Neural progenitor cell (in vitro differentiated cells): ENCODE data around the gene BRD1. TPM values are rescaled to one million over a fixed set of nuclear protein-coding genes. Genes with fewer than 3 reads are reported as not detected.
"Not testable (repeated sequence)": the region's sequence is repeated elsewhere in the genome, so short reads cannot be mapped to it uniquely, and the experiment has no call there.

Source experiments
- DNase-seq: peaks from one replicate; pipeline ENCODE4 v3.0.0-alpha.2; 2016; ENCODE audit warnings: low spot score
- H2AFZ ChIP-seq: fragments of 200-600 bp; sonication (generic); replicated peaks from 2 replicates; pipeline ENCODE4 v1.6.1; 2016; ENCODE audit warnings: antibody characterized with exemption
- H3F3A ChIP-seq: fragments of 200-600 bp; sonication (generic); 2 replicates; pipeline ENCODE4 v1.6.1; 2016; ENCODE audit warnings: antibody characterized with exemption, low read depth
- H3K27ac ChIP-seq: fragments of 200-600 bp; sonication (generic); 2 replicates; pipeline ENCODE4 v1.5.1; 2016; ENCODE audit warnings: mild to moderate bottlenecking
- H3K27me3 ChIP-seq: fragments of 200-600 bp; sonication (generic); 2 replicates; pipeline ENCODE4 v1.6.1; 2016; ENCODE audit warnings: mild to moderate bottlenecking, moderate library complexity
- H3K36me3 ChIP-seq: fragments of 200-600 bp; sonication (generic); 2 replicates; pipeline ENCODE4 v1.5.1; 2016
- H3K4me1 ChIP-seq: fragments of 200-600 bp; sonication (generic); 2 replicates; pipeline ENCODE4 v1.6.1; 2016; ENCODE audit warnings: mixed run types
- H3K4me2 ChIP-seq: fragments of 200-600 bp; sonication (generic); 2 replicates; pipeline ENCODE4 v1.6.1; 2016
- H3K4me3 ChIP-seq: fragments of 200-600 bp; sonication (generic); 2 replicates; pipeline ENCODE4 v1.5.1; 2016
- H3K79me2 ChIP-seq: fragments of 200-600 bp; sonication (generic); 2 replicates; pipeline ENCODE4 v1.6.1; 2016; ENCODE audit warnings: low read depth
- H3K9ac ChIP-seq: fragments of 200-600 bp; sonication (generic); 2 replicates; pipeline ENCODE4 v1.6.1; 2016
- H3K9me3 ChIP-seq: fragments of 200-600 bp; sonication (generic); 2 replicates; pipeline ENCODE4 v1.5.1; 2016; ENCODE audit warnings: low read depth
- H4K20me1 ChIP-seq: fragments of 200-600 bp; sonication (generic); 2 replicates; pipeline ENCODE4 v1.6.1; 2016; ENCODE audit warnings: low read depth
- H3K27ac Mint-ChIP-seq: 3 replicates; pipeline ENCODE4 v1.8.0; 2021; ENCODE audit warnings: mixed read lengths
- H3K27me3 Mint-ChIP-seq: 2 replicates; pipeline ENCODE4 v1.8.0; 2022; ENCODE audit warnings: low read depth, mild to moderate bottlenecking, inconsistent platforms, moderate library complexity, mixed read lengths; ENCODE audit not compliant: insufficient read depth
- H3K36me3 Mint-ChIP-seq: 3 replicates; pipeline ENCODE4 v1.8.0; 2021; ENCODE audit warnings: mixed read lengths
- H3K4me1 Mint-ChIP-seq: 3 replicates; pipeline ENCODE4 v1.8.0; 2021; ENCODE audit warnings: mixed read lengths
- H3K4me3 Mint-ChIP-seq: 3 replicates; pipeline ENCODE4 v1.8.0; 2021; ENCODE audit warnings: mild to moderate bottlenecking, moderate library complexity, mixed read lengths
- H3K9me3 Mint-ChIP-seq: 3 replicates; pipeline ENCODE4 v1.8.0; 2020; ENCODE audit warnings: mixed read lengths
- EZH2 ChIP-seq: fragments of 200-600 bp; sonication (generic); IDR thresholded peaks from 2 replicates; pipeline ENCODE4 v1.6.1; 2017; ENCODE audit warnings: antibody characterized with exemption, mild to moderate bottlenecking, moderate library complexity
- EZH2phosphoT487 ChIP-seq: fragments of 200-600 bp; sonication (generic); IDR thresholded peaks from 2 replicates; pipeline ENCODE4 v1.6.1; 2017; ENCODE audit warnings: antibody characterized with exemption
- total RNA-seq: library from RNA; depleted of rRNA; stranded (reverse); fragments of >200 nt; gene quantifications from 2 replicates; pipeline ENCODE4 v1.2.3, GENCODE V29; 2015; ENCODE audit warnings: low replicate concordance
- TF ChIP-seq, protein P1 (sequence below): fragments of 200-600 bp; sonication (generic); IDR thresholded peaks from 2 replicates; pipeline ENCODE4 v1.5.1; 2017; ENCODE audit warnings: antibody characterized with exemption, mild to moderate bottlenecking

The BRD1 gene
- total RNA-seq, 1 donor from 2014 or later: 31.2 TPM

DNA sequence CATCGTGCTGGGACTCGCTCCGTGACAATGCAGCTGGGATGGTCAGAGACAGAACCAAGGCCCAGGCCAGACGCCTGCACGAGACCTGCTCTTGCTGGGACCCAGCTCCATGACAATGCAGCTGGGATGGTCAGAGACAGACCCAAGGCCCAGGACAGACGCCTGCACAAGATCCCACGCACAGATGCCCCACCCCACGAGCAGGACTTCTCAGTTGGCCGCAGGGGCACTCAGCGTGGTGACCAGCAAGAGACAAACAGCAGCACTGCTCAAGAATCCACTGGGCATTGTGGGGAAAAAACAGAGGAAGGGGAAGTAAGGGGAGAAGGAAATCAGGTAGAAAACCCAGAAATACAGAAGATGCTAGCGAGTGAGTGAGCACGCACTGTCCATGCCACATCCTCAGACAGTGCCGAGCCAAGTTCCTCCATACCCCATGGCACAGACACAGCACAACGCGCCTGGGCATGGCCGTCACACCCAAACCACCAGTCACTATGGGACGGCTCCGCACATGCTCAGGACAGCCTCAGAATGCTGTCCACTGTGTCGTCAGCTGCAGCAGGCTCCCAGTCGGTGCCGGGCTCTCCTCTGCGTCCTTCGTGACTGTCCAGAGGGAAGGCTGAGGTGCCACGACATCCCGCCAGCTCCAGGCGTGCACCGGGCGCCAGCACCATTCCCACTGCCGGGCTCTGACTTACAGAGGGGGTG is 44.5 kb downstream of the BRD1 start:
- Histone ChIP-seq H3K9ac (no peak overlapping the region), H2AFZ (no peak overlapping the region), H4K20me1 (peaks cover 89% of the 10 kb centered on the region), H3K4me2 (no peak overlapping the region), H3K4me1 (no peaks in the 10 kb centered on the region), H3F3A (no peaks in the 10 kb centered on the region), H3K27ac (no peak overlapping the region), H3K4me3 (no peak overlapping the region), H3K27me3 (no peaks in the 10 kb centered on the region), H3K79me2 (peaks cover 91% of the 10 kb centered on the region), H3K9me3 (no peaks in the 10 kb centered on the region), H3K36me3 (no peaks in the 10 kb centered on the region)
- DNase-seq: no peak
- no peaks in the 10 kb centered on the region for H3K9me3 Mint-ChIP-seq
- H3K27me3 Mint-ChIP-seq: peaks cover 4% of the 10 kb centered on the region
- TF ChIP-seq EZH2 (no peak), EZH2phosphoT487 (no peak)
- TF ChIP-seq, protein P1, sequence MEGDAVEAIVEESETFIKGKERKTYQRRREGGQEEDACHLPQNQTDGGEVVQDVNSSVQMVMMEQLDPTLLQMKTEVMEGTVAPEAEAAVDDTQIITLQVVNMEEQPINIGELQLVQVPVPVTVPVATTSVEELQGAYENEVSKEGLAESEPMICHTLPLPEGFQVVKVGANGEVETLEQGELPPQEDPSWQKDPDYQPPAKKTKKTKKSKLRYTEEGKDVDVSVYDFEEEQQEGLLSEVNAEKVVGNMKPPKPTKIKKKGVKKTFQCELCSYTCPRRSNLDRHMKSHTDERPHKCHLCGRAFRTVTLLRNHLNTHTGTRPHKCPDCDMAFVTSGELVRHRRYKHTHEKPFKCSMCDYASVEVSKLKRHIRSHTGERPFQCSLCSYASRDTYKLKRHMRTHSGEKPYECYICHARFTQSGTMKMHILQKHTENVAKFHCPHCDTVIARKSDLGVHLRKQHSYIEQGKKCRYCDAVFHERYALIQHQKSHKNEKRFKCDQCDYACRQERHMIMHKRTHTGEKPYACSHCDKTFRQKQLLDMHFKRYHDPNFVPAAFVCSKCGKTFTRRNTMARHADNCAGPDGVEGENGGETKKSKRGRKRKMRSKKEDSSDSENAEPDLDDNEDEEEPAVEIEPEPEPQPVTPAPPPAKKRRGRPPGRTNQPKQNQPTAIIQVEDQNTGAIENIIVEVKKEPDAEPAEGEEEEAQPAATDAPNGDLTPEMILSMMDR: no peak
- H3K36me3 Mint-ChIP-seq: peaks cover 22% of the 10 kb centered on the region
- peaks cover 13% of the 10 kb centered on the region for H3K4me1 Mint-ChIP-seq
- no peak overlapping the region for H3K4me3 Mint-ChIP-seq
- peak overlapping the region; percentile 6 for H3K27ac Mint-ChIP-seq

DNA sequence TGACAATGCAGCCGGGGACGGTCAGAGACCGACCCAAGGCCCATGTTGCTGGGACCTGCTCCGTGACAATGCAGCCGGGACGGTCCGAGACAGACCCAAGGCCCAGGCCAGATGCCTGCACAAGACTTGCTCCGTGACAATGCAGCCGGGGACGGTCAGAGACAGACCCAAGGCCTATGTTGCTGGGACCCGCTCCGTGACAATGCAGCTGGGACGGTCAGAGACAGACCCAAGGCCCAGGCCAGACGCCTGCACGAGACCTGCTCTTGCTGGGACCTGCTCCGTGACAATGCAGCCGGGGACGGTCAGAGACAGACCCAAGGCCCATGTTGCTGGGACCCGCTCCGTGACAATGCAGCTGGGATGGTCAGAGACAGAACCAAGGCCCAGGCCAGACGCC is 45.8 kb downstream of the BRD1 start:
- not testable (repeated sequence) for DNase-seq, H3K9me3 ChIP-seq, H3K9ac ChIP-seq, H3K4me1 ChIP-seq, H2AFZ ChIP-seq, H3K27me3 Mint-ChIP-seq, H3K27me3 ChIP-seq, H3K27ac Mint-ChIP-seq, H3K4me3 ChIP-seq, H3K4me2 ChIP-seq, H3K36me3 ChIP-seq, H3K9me3 Mint-ChIP-seq, H3F3A ChIP-seq, H3K4me3 Mint-ChIP-seq, H3K27ac ChIP-seq
- H4K20me1 ChIP-seq: peaks cover 89% of the 10 kb centered on the region
- H3K4me1 Mint-ChIP-seq: peaks cover 13% of the 10 kb centered on the region
- H3K79me2 ChIP-seq: peaks cover 79% of the 10 kb centered on the region
- H3K36me3 Mint-ChIP-seq: peaks cover 17% of the 10 kb centered on the region

DNA sequence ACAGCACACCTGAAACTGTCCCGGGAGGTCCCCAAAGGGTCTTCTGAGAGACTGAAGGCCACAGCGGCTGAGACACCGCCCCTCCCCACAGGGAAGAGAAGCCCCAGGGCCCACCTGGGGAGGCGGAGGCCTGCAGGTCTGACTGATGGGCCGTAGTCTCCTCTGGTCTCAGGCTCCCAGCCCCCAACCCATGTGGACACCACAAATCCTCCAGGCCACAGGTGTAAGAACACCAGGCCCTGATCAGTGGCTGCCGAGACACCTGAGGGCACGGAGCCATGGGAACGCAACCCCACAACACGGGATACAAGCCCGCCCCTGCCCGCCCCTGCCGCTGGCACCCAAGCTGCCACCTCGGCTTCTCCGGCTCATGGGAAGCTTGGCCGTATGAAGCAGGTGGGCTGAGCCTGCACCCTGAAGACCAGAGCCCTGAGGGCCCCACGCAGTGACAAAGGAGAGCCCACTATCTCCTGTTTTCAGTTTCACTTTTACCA is 46.3 kb downstream of the BRD1 start:
- Histone ChIP-seq H3K9ac (no peak overlapping the region), H3K36me3 (no peaks in the 10 kb centered on the region), H3K4me3 (no peak overlapping the region), H3K4me1 (no peaks in the 10 kb centered on the region), H3K4me2 (no peak overlapping the region), H2AFZ (no peak overlapping the region), H3K79me2 (peaks cover 74% of the 10 kb centered on the region), H3K9me3 (no peaks in the 10 kb centered on the region), H3K27ac (no peak overlapping the region), H3K27me3 (no peaks in the 10 kb centered on the region), H4K20me1 (peaks cover 89% of the 10 kb centered on the region), H3F3A (no peaks in the 10 kb centered on the region)
- Mint-ChIP-seq H3K27me3 (peaks cover 4% of the 10 kb centered on the region), H3K4me3 (no peak overlapping the region), H3K9me3 (no peaks in the 10 kb centered on the region), H3K36me3 (peaks cover 16% of the 10 kb centered on the region), H3K27ac (no peak overlapping the region), H3K4me1 (peaks cover 13% of the 10 kb centered on the region)
- TF ChIP-seq EZH2: no peak
- TF ChIP-seq EZH2phosphoT487: no peak
- TF ChIP-seq, protein P1: no peak
- no peak for DNase-seq

DNA sequence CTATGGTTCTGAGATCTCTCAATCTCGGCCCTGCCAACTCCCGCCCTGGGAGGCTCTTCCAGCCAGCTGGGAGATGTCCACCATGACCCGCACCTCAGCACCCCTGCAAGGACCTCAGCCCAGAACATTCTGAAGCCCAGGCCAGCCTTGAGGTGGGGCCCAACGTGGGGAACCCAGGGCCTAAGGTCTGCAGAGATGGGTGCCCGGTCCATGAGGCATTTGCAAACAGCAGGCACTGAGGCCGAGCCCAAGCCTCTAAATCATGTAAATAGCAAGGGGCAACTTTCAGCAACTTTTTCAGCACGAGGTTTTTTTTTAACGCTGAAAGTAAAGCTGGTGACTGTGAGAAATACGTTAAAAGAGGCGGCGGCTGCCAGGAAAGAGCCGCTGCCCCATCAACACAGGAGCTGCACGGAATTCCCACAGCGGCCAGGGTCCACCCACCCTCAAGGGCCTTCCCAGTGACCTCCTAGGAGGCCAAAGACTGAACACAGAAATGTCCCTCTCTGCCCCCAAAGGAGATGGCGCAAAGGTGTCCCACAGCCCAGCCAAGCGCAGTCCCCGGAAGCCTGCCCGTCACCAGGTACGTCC is 46.9 kb downstream of the BRD1 start:
- Mint-ChIP-seq H3K4me1 (peaks cover 13% of the 10 kb centered on the region), H3K27me3 (peaks cover 4% of the 10 kb centered on the region), H3K4me3 (no peak overlapping the region), H3K9me3 (no peaks in the 10 kb centered on the region), H3K36me3 (peaks cover 12% of the 10 kb centered on the region), H3K27ac (no peak overlapping the region)
- no peaks in the 10 kb centered on the region for H3K9me3 ChIP-seq
- H3K79me2 ChIP-seq: peaks cover 68% of the 10 kb centered on the region
- H3K4me3 ChIP-seq: no peak overlapping the region
- H3K4me1 ChIP-seq: no peaks in the 10 kb centered on the region
- H3F3A ChIP-seq: no peaks in the 10 kb centered on the region
- H3K27ac ChIP-seq: no peak overlapping the region
- peaks cover 88% of the 10 kb centered on the region for H4K20me1 ChIP-seq
- H3K36me3 ChIP-seq: no peaks in the 10 kb centered on the region
- no peak overlapping the region for H3K9ac ChIP-seq
- H2AFZ ChIP-seq: no peak overlapping the region
- TF ChIP-seq, protein P1: no peak
- no peak for TF ChIP-seq EZH2phosphoT487
- TF ChIP-seq EZH2: no peak
- DNase-seq: no peak
- no peak overlapping the region for H3K4me2 ChIP-seq
- no peaks in the 10 kb centered on the region for H3K27me3 ChIP-seq
